ENCODE data around the gene HIGD1B. TPM values are rescaled to one million over a fixed set of nuclear protein-coding genes. Genes with fewer than 3 reads are reported as not detected.

The HIGD1B gene
- total RNA-seq (not detected in 2 replicates), polyA plus RNA-seq (not detected in 2 replicates), polyA minus RNA-seq (not detected in 2 replicates), Bru-seq, nascent RNA (not detected), BruChase-seq, experiment 1, labeled RNA remaining after a 6-hour chase (percentile 13 among the genes with signal in this experiment), BruChase-seq, experiment 2, labeled RNA remaining after a 2-hour chase (not detected)
- polyA plus RNA-seq (2011; cell fraction: cytosol; rRNA removed) = not detected in 2 replicates
- not detected in 2 replicates for polyA plus RNA-seq (2011; cell fraction: nucleus; rRNA removed)
- not detected in 2 replicates for polyA plus RNA-seq (2012)
- not detected for polyA minus RNA-seq (2011; cell fraction: cytosol; rRNA and poly(A)+ RNA removed)
- polyA minus RNA-seq (2011; cell fraction: nucleus; rRNA and poly(A)+ RNA removed) = not detected in 2 replicates
- long read RNA-seq, partial matches to known transcripts = 0 of 16 reads
- long read RNA-seq, other reads (novel, unspliced or antisense) = 16 of 16 reads

- DNase-seq (ENCODE audit: low read depth, low spot score) = no peak
- no peaks in the 10 kb centered on the region for H3K9me1 ChIP-seq (replicated peaks; ENCODE audit: control insufficient read depth, extremely low read depth, insufficient read depth, low read length)
- no peak within 1 kb of the TSS for H3K4me2 ChIP-seq (ENCODE audit: insufficient read depth, low read length)
- no peak within 1 kb of the TSS for H3K4me3 ChIP-seq (replicated peaks in 1 of 3; ENCODE audit: insufficient read depth in 1 of 3, low read depth in 1 of 3, low read length in 3 of 3)
- no peak for FAIRE-seq
- no peaks in the 10 kb centered on the region for H3K9me3 ChIP-seq (replicated peaks; ENCODE audit: control insufficient read depth, insufficient read depth, low read length)
- peaks cover 8 to 13% of the 10 kb centered on the region in 2 experiments for H3K36me3 ChIP-seq (ENCODE audit: control insufficient read depth in 2 of 2, extremely low read depth in 1 of 2, insufficient read depth in 2 of 2, low read length in 2 of 2)
- ChIA-PET POLR2A (no interaction called here), CTCF (interaction anchor here (0.7 to 3.5 kb wide), 4 partner anchors 9 to 71 kb away, joined by 3 to 14 read pairs (median 8); no protein-coding TSS in a partner anchor)
- H3K27me3 ChIP-seq (ENCODE audit: control insufficient read depth in 2 of 2, insufficient read depth in 2 of 2, low read length in 2 of 2) = no peaks in the 10 kb centered on the region
- dilution Hi-C loops (cut with MboI; ENCODE audit: extremely low pct_ligation_motif_present, low sequenced_read_pairs) (no loop called here), intact Hi-C loops (cut with micrococcal nuclease) (no loop called here)
- H4K20me1 ChIP-seq (replicated peaks; ENCODE audit: control insufficient read depth, extremely low read depth, insufficient read depth, low read length) = no peaks in the 10 kb centered on the region
- H3K4me1 ChIP-seq (ENCODE audit: control insufficient read depth, extremely low read depth, insufficient read depth, low read length) = no peaks in the 10 kb centered on the region
- no peaks in the 10 kb centered on the region for H3K79me2 ChIP-seq (ENCODE audit: control insufficient read depth, insufficient read depth, low read length)
- BruUV-seq (replicated peaks) = no TSS peak
- H3K9ac ChIP-seq (replicated peaks; ENCODE audit: extremely low read depth, insufficient read depth, low read length) = no peak within 1 kb of the TSS
- no peak within 1 kb of the TSS for H2AFZ ChIP-seq (ENCODE audit: low read depth, low read length)
- H3K27ac ChIP-seq (ENCODE audit: insufficient read depth, low read depth, low read length) = no peak within 1 kb of the TSS
- TF ChIP-seq FOS (IDR thresholded peaks at IDR 0.05; ENCODE audit: borderline replicate concordance, insufficient read depth, low read length) = no peak
- no peak for TF ChIP-seq MAX (IDR thresholded peaks at IDR 0.05; ENCODE audit: insufficient read depth, insufficient read length)
- TF ChIP-seq JUN (IDR thresholded peaks at IDR 0.05; ENCODE audit: borderline replicate concordance, insufficient read depth, insufficient read length, low read depth) = no peak
- no peak for TF ChIP-seq POLR2AphosphoS5 (IDR thresholded peaks at IDR 0.05; ENCODE audit: insufficient read depth, low read depth, low read length)
- TF ChIP-seq EZH2 (IDR thresholded peaks at IDR 0.05; ENCODE audit: borderline replicate concordance, low read depth, low read length, severe bottlenecking) = no peak
- no peak for TF ChIP-seq POLR2A (IDR thresholded peaks at IDR 0.05; ENCODE audit: low read depth, low read length)
- TF ChIP-seq GATA2 (IDR thresholded peaks at IDR 0.05; ENCODE audit: insufficient read depth, insufficient read length, low read depth, low read length) = no peak
- TF ChIP-seq CTCF (IDR thresholded peaks at IDR 0.05; ENCODE audit: extremely low read depth in 1 of 2, insufficient read depth in 1 of 2, low read depth in 1 of 2, low read length in 2 of 2) = no peak
- TF ChIP-seq MYC (IDR thresholded peaks at IDR 0.05; ENCODE audit: low read depth, low read length) = no peak
Observed at GRCh38 chr17:44847586-44847985, at the start of gene HIGD1B. HIGD1B (plus strand) TSS chr17:44847883; CDS start chr17:44848153, 270 bp downstream.
